RWPE1 (cell line): Measurements from ENCODE around the gene STAG1.
"Not testable (repeated sequence)": the region's sequence is repeated elsewhere in the genome, so short reads cannot be mapped to it uniquely, and the experiment has no call there.

Source experiments
- CTCF ChIA-PET: fragments of 350-600 bp; sonication (Branson Sonifier 250); formaldehyde crosslinking; extraction: SDS; loops from one replicate; lab custom pipeline; 2021; lab: Yijun Ruan, JAX
- POLR2A ChIA-PET: fragments of 400-600 bp; formaldehyde crosslinking; extraction: SDS; loops from one replicate; lab custom pipeline; 2020; ENCODE audit warnings: antibody characterized with exemption; ENCODE audit not compliant: low non-redundant PET; lab: Yijun Ruan, JAX
- DNase-seq: peaks from one replicate; pipeline ENCODE4 v3.0.0; 2012; ENCODE audit warnings: low spot score
- H3K27ac ChIP-seq: fragments of 450-650 bp; 2 replicates; pipeline ENCODE4 v1.5.1; 2017
- TF ChIP-seq, protein P1 (sequence below): fragments of 450-650 bp; conservative IDR thresholded peaks from 2 replicates; pipeline ENCODE4 v1.5.1; 2017; ENCODE audit warnings: low read depth, mild to moderate bottlenecking

Gene STAG1

DNA sequence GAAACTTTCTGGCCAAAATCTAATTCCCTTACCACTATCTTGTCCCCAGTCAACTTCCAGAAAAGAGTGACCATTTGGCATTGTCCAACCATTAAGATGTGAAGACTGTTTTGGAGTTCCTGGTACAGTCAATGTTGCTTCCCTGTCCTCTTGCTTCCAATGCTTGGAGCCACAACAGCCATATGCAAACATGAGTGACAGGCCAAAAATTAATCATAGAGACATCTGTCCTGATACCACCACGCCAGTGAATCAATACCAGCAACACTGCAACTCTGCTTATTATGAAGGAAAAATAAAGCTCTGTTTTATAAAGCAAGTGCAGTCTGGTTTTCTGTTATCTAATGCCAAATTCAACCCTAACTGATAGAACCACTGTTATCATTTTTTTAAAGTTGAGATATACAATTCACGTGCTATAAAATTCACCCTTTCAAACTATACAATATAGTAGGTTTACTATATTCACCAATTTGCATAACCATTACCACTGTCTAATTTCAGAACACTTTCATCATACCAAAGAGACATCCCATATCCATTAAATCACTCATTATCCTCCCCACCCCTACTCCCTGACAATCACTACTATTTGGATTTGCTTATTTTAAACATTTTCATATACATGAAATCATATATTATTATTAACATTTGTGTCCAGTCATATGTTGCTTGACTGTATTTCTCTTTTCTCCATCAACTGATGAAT, 76.9 kb downstream of the STAG1 start:
- POLR2A ChIA-PET: no interaction called here
- TF ChIP-seq, protein P1, sequence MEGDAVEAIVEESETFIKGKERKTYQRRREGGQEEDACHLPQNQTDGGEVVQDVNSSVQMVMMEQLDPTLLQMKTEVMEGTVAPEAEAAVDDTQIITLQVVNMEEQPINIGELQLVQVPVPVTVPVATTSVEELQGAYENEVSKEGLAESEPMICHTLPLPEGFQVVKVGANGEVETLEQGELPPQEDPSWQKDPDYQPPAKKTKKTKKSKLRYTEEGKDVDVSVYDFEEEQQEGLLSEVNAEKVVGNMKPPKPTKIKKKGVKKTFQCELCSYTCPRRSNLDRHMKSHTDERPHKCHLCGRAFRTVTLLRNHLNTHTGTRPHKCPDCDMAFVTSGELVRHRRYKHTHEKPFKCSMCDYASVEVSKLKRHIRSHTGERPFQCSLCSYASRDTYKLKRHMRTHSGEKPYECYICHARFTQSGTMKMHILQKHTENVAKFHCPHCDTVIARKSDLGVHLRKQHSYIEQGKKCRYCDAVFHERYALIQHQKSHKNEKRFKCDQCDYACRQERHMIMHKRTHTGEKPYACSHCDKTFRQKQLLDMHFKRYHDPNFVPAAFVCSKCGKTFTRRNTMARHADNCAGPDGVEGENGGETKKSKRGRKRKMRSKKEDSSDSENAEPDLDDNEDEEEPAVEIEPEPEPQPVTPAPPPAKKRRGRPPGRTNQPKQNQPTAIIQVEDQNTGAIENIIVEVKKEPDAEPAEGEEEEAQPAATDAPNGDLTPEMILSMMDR: no peak
- CTCF ChIA-PET: no interaction called here
- no peak for DNase-seq
- no peak overlapping the region for H3K27ac ChIP-seq

DNA sequence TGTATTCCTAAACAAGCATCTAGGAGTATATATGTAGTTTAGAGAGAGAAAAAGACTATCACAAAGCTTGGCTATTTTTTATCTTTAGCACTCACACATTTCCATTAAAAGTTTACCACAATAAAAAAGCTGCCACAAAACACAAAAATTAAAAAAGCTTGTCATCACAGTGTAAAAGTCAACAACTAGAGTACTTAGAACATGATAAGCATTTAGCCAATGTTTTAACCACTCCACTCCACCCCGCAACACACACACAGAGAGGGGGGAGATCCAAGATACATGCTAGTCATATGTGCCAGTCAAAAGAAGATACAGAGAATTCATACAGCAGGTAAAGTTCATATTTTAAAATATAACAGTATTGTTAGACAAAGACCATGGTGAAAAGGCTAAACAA, 79.7 kb downstream of the STAG1 start:
- ChIA-PET CTCF (interaction anchor here (0.6 kb wide), 2 partner anchors 10 to 286 kb away, joined by 3 to 4 read pairs; no protein-coding TSS in a partner anchor), POLR2A (no interaction called here)

DNA sequence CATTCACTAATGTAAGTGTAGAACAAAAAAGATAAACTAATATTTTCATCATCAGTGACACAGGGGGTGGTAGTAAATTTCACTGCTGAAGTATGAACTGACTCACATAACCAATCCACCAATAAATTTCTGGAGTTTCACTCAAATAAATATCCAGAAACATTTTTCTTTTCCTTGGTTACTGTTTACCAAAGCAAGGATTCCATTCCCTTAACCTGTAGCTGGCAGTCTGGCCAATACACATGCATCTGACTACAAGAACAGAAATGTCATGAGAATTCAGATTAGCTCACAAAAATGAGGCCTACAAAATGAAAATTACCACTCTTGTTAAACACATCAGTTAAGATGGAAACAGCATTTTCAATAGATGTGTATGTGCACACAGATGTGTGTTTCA, 80.3 kb downstream of the STAG1 start:
- CTCF ChIA-PET: no interaction called here
- DNase-seq: no peak
- POLR2A ChIA-PET: no interaction called here
- TF ChIP-seq, protein P1: no peak
- no peak overlapping the region for H3K27ac ChIP-seq

More for the DNA sequence above, 79.7 kb downstream of the STAG1 start:
- TF ChIP-seq, protein P1: no peak
- no peak for DNase-seq
- H3K27ac ChIP-seq: no peak overlapping the region

DNA sequence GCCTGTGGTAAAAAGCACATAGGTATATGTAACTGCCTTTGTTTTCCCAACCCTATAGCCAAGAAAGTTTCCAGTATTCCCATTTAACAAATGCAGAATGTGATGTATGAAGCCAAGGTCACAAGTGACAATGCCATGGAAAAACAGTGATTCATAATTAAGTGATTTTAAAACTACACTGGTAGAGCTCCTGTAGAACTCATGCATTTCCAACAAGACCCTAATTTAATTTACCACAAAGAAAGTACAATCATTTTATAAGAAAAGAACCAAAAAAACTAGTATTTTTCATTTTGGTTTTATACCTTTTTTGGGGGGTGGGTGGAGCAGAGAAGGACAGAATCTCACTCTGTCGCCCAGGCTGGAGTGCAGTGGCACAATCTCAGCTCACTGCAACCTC, 82.0 kb downstream of the STAG1 start:
- ChIA-PET POLR2A (no interaction called here), CTCF (interaction anchor here (0.5 kb wide), 1 partner anchor 172 kb away, joined by 3 read pairs; no protein-coding TSS in a partner anchor)
- DNase-seq: no peak
- H3K27ac ChIP-seq: no peak overlapping the region
- TF ChIP-seq, protein P1: no peak

DNA sequence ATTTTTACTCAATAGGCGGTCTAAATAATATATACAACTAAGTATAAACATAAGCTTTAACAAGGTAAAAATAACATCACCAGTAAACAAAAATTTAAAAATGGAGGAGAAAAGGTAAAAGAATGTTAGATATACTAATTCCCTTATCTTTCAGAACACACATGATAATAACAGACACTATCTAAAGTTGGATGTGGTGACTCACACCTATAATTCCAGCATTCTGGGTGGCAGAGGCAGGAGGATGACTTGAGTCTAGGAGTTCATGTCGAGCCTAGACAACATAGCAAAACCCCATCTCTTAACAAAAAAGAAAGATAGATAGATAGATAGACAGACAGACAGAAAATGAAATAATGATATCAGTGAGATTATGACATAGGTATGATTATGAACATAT, 85.1 kb downstream of the STAG1 start:
- TF ChIP-seq, protein P1: no peak
- no peak for DNase-seq
- POLR2A ChIA-PET: no interaction called here
- no peak overlapping the region for H3K27ac ChIP-seq
- CTCF ChIA-PET: no interaction called here

DNA sequence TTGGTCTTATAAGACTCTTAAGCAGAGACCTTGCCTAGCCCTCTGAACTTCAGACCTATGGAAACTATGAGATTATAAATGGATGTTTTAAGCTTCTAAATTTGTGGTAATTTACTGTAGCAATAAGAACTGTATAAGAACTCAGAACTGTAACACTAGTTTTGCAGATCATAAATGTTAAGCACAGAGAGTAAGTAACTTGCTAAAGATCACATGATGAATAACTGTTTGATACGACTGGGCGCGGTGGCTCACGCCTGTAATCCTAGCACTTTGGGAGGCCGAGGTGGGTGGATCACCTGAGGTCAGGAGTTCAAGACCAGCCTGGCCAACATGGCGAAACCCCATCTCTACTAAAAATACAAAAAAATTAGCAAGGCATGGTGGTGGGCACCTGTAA, 85.9 kb downstream of the STAG1 start:
- POLR2A ChIA-PET, H3K27ac ChIP-seq, DNase-seq, CTCF ChIA-PET: not testable (repeated sequence)

DNA sequence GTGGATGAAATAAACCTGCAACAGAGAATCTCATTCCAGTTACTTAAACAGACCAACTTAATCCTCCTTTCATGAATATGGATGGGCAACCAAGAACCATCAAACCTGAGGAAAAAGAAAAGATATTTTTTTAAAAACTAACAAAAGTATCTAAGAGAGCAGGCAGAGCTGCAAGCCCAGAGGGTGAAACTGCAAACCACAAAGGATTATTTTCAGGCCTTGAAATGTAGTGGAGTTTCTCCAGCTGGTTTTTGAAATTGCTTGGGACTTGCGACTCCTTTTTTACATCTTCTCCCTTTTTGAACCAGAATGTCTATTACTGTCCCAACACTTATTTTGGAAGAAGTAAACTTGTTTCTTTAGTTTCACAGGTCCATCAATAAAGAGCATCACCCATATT, 87.4 kb downstream of the STAG1 start:
- no peak for DNase-seq
- ChIA-PET POLR2A (interaction anchor here (0.6 kb wide), 1 partner anchor 27 kb away, joined by 3 read pairs; no protein-coding TSS in a partner anchor), CTCF (no interaction called here)
- no peak overlapping the region for H3K27ac ChIP-seq
- TF ChIP-seq, protein P1: no peak
